Activated B cell treated with CpG ODN at 0.5 μM for 24 hours (primary cell): Measurements from ENCODE around the gene ADAM12. TPM values are rescaled to one million over a fixed set of nuclear protein-coding genes. Genes with fewer than 3 reads are reported as not detected.

Experiments
- ATAC-seq: fragments of 200-7000 bp; cut with Tn5 transposase; one replicate; pipeline ENCODE4 v1.10.0; 2021; ENCODE audit warnings: low read depth, mild to moderate bottlenecking, moderate library complexity
- CTCF ChIA-PET: fragments of 350-600 bp; sonication (Branson Sonifier 250); formaldehyde crosslinking; loops from one replicate; lab custom pipeline; 2021; ENCODE audit warnings: antibody characterized with exemption; lab: Charles Lee
- POLR2A ChIA-PET: fragments of 350-600 bp; sonication (Branson Sonifier 250); formaldehyde crosslinking; loops from one replicate; lab custom pipeline; 2021; ENCODE audit warnings: antibody characterized with exemption; lab: Charles Lee
- DNase-seq: peaks from one replicate; pipeline ENCODE4 v3.0.0; 2022
- H3K27ac Mint-ChIP-seq: one replicate; pipeline ENCODE4 v1.8.0; 2020; ENCODE audit warnings: mixed read lengths
- H3K27me3 Mint-ChIP-seq: one replicate; pipeline ENCODE4 v1.8.0; 2021; ENCODE audit warnings: mixed read lengths
- H3K36me3 Mint-ChIP-seq: one replicate; pipeline ENCODE4 v1.8.0; 2021; ENCODE audit warnings: low read depth, mixed read lengths
- H3K4me1 Mint-ChIP-seq: one replicate; pipeline ENCODE4 v1.8.0; 2021; ENCODE audit warnings: mixed read lengths
- H3K4me3 Mint-ChIP-seq: one replicate; pipeline ENCODE4 v1.8.0; 2020; ENCODE audit warnings: mild to moderate bottlenecking, mixed read lengths
- H3K9me3 Mint-ChIP-seq: one replicate; pipeline ENCODE4 v1.8.0; 2020; ENCODE audit warnings: mixed read lengths
- CTCF ChIP-seq: fragments of 200-600 bp; IDR thresholded peaks from one replicate; pipeline ENCODE4 v1.8.0; 2022; ENCODE audit warnings: antibody characterized with exemption, mild to moderate bottlenecking
- intact Hi-C: fragments of 100-400 bp; cut with micrococcal nuclease; formaldehyde crosslinking; loops from one replicate; pipeline ENCODE4 v1.15.1; 2024
- total RNA-seq: library from RNA; stranded (reverse); gene quantifications from 2 replicates; pipeline ENCODE4 v1.2.3, GENCODE V29; 2022

Gene ADAM12
- total RNA-seq, 1 donor from 2014 or later = 0.84 TPM

GRCh38 chr10:126058507-126058906, 329.8 kb downstream of the ADAM12 start:
- intact Hi-C loops = no loop called here
- Mint-ChIP-seq H3K4me1 (peaks cover 5% of the 10 kb centered on the region), H3K36me3 (no peaks in the 10 kb centered on the region), H3K27ac (no peak overlapping the region), H3K27me3 (peaks cover 6% of the 10 kb centered on the region), H3K4me3 (no peak overlapping the region), H3K9me3 (no peaks in the 10 kb centered on the region)
- ChIA-PET CTCF (no interaction called here), POLR2A (interaction anchor here (0.8 kb wide), 1 partner anchor 20 kb away, joined by 6 read pairs; no protein-coding TSS in a partner anchor)
- ATAC-seq = no peak
- TF ChIP-seq CTCF = no peak
- DNase-seq = no peak

GRCh38 chr10:126058104-126058503, 330.2 kb downstream of the ADAM12 start:
- no peak for DNase-seq
- no peak overlapping the region for H3K27ac Mint-ChIP-seq
- no peak for TF ChIP-seq CTCF
- no peak overlapping the region for H3K4me3 Mint-ChIP-seq
- no peaks in the 10 kb centered on the region for H3K36me3 Mint-ChIP-seq
- no peaks in the 10 kb centered on the region for H3K9me3 Mint-ChIP-seq
- ChIA-PET CTCF (no interaction called here), POLR2A (no interaction called here)
- H3K4me1 Mint-ChIP-seq = peaks cover 5% of the 10 kb centered on the region
- peaks cover 6% of the 10 kb centered on the region for H3K27me3 Mint-ChIP-seq
- ATAC-seq = no peak
- intact Hi-C loops = no loop called here

GRCh38 chr10:126057494-126057893, 330.8 kb downstream of the ADAM12 start:
- no peak overlapping the region for H3K4me3 Mint-ChIP-seq
- intact Hi-C loops = no loop called here
- peaks cover 7% of the 10 kb centered on the region for H3K27me3 Mint-ChIP-seq
- H3K27ac Mint-ChIP-seq = no peak overlapping the region
- no peak for DNase-seq
- TF ChIP-seq CTCF = no peak
- no peaks in the 10 kb centered on the region for H3K9me3 Mint-ChIP-seq
- peaks cover 5% of the 10 kb centered on the region for H3K4me1 Mint-ChIP-seq
- POLR2A ChIA-PET = no interaction called here
- no peak for ATAC-seq
- no peaks in the 10 kb centered on the region for H3K36me3 Mint-ChIP-seq
- CTCF ChIA-PET = no interaction called here

- no peak overlapping the region for H3K27ac Mint-ChIP-seq
Measured at GRCh38 chr10:126054191-126054590, 334.1 kb downstream of the ADAM12 start.

GRCh38 chr10:126052171-126052570, 336.1 kb downstream of the ADAM12 start:
- TF ChIP-seq CTCF = no peak
- POLR2A ChIA-PET = interaction anchor here (1.0 kb wide), 1 partner anchor 9 kb away, joined by 3 read pairs; no protein-coding TSS in a partner anchor
- ATAC-seq = no peak

More at GRCh38 chr10:126054191-126054590, 334.1 kb downstream of the ADAM12 start:
- CTCF ChIA-PET = no interaction called here
- H3K27me3 Mint-ChIP-seq = peaks cover 11% of the 10 kb centered on the region
- no peaks in the 10 kb centered on the region for H3K36me3 Mint-ChIP-seq
- POLR2A ChIA-PET = no interaction called here
- TF ChIP-seq CTCF = no peak
- H3K9me3 Mint-ChIP-seq = no peaks in the 10 kb centered on the region
- H3K4me3 Mint-ChIP-seq = no peak overlapping the region
- H3K4me1 Mint-ChIP-seq = peaks cover 5% of the 10 kb centered on the region
- no peak for DNase-seq
- intact Hi-C loops = no loop called here
- no peak for ATAC-seq

More at GRCh38 chr10:126052171-126052570, 336.1 kb downstream of the ADAM12 start:
- DNase-seq = no peak
- Mint-ChIP-seq H3K4me3 (no peak overlapping the region), H3K27ac (no peak overlapping the region), H3K36me3 (no peaks in the 10 kb centered on the region), H3K27me3 (peaks cover 11% of the 10 kb centered on the region), H3K9me3 (no peaks in the 10 kb centered on the region), H3K4me1 (peaks cover 2% of the 10 kb centered on the region)
- CTCF ChIA-PET = no interaction called here
- intact Hi-C loops = loop anchor here (1.0 kb wide), 1 partner anchor 10 kb away; no protein-coding TSS in a partner anchor
